ENCODE data around the gene ADCY6.

ADCY6 gene

GRCh38 chr12:48811437-48812090 lies 22.7 kb upstream of the ADCY6 start:
- peaks cover 24% of the 10 kb centered on the region for H3K4me1 ChIP-seq (ENCODE audit: insufficient read depth, low read length)

DNA sequence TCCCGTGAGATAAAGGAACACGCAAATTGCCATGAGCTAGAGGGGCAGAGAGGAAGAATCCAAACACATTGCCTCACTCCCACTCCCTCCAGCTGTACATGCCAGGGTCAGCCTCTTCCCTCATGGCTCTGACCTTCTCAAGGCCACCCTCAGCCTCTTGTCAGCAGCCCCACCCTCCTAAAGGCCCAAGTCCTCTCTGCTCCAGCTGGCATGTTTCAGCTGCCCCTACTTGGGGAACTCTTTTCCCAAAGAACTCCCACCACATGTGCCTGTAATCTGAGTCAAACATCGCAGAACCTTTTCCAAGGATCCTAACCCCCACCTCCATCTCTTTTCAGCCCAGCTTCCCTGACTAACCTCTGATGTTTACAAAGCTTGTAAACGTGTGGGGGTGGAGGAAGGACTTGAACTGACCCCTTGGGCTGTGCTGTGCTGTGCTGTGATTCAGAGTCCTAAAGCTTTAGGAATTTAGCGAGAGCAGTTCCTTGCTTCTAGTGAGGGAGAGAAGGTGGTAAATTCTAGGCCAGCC lies 22.1 kb upstream of the ADCY6 start:
- no peak for TF ChIP-seq CTCF (IDR thresholded peaks at IDR 0.05; ENCODE audit: borderline replicate concordance, extremely low read depth, low read length, poor library complexity, severe bottlenecking)
- TF ChIP-seq EZH2 (IDR thresholded peaks at IDR 0.05; ENCODE audit: borderline replicate concordance, low read depth, low read length, severe bottlenecking) = no peak
- no peaks in the 10 kb centered on the region for H3K36me3 ChIP-seq (ENCODE audit: insufficient read depth, low read length)
- no peak overlapping the region for H3K4me3 ChIP-seq (ENCODE audit: low read depth in 1 of 2, low read length in 2 of 2)
- H3K4me2 ChIP-seq (ENCODE audit: insufficient read depth, low read length) = no peak overlapping the region
- no peak overlapping the region for H3K9ac ChIP-seq (ENCODE audit: low read depth, low read length)
- H2AFZ ChIP-seq (ENCODE audit: low read depth, low read length) = no peak overlapping the region
- H3K9me3 ChIP-seq (ENCODE audit: insufficient read depth, low read length, severe bottlenecking) = no peaks in the 10 kb centered on the region
- H3K79me2 ChIP-seq (ENCODE audit: insufficient read depth, low read length) = peaks cover 4% of the 10 kb centered on the region; the same call in 1 of the 2 replicates
- H3K27ac ChIP-seq (ENCODE audit: low read length) = no peak overlapping the region
- no peak for DNase-seq
- ATAC-seq (ENCODE audit: insufficient read depth, low read depth) = no peak
- no peaks in the 10 kb centered on the region for H3K27me3 ChIP-seq (ENCODE audit: insufficient read depth, low read length, poor library complexity)
- peaks cover 18% of the 10 kb centered on the region for H3K4me1 ChIP-seq (ENCODE audit: insufficient read depth, low read length)
- H4K20me1 ChIP-seq (ENCODE audit: insufficient read depth, low read length) = no peaks in the 10 kb centered on the region

More at GRCh38 chr12:48811437-48812090, 22.7 kb upstream of the ADCY6 start:
- Histone ChIP-seq H2AFZ (ENCODE audit: low read depth, low read length) (no peak overlapping the region), H3K27ac (ENCODE audit: low read length) (no peak overlapping the region), H3K9ac (ENCODE audit: low read depth, low read length) (no peak overlapping the region), H3K36me3 (ENCODE audit: insufficient read depth, low read length) (no peaks in the 10 kb centered on the region), H3K9me3 (ENCODE audit: insufficient read depth, low read length, severe bottlenecking) (no peaks in the 10 kb centered on the region), H3K79me2 (ENCODE audit: insufficient read depth, low read length) (peaks cover 10% of the 10 kb centered on the region), H3K4me2 (ENCODE audit: insufficient read depth, low read length) (no peak overlapping the region), H4K20me1 (ENCODE audit: insufficient read depth, low read length) (no peaks in the 10 kb centered on the region), H3K4me3 (ENCODE audit: low read depth in 1 of 2, low read length in 2 of 2) (no peak overlapping the region), H3K27me3 (ENCODE audit: insufficient read depth, low read length, poor library complexity) (no peaks in the 10 kb centered on the region)
- no peak for ATAC-seq (ENCODE audit: insufficient read depth, low read depth)
- TF ChIP-seq CTCF (IDR thresholded peaks at IDR 0.05; ENCODE audit: borderline replicate concordance, extremely low read depth, low read length, poor library complexity, severe bottlenecking) (no peak), EZH2 (IDR thresholded peaks at IDR 0.05; ENCODE audit: borderline replicate concordance, low read depth, low read length, severe bottlenecking) (no peak)
- DNase-seq = no peak

DNA sequence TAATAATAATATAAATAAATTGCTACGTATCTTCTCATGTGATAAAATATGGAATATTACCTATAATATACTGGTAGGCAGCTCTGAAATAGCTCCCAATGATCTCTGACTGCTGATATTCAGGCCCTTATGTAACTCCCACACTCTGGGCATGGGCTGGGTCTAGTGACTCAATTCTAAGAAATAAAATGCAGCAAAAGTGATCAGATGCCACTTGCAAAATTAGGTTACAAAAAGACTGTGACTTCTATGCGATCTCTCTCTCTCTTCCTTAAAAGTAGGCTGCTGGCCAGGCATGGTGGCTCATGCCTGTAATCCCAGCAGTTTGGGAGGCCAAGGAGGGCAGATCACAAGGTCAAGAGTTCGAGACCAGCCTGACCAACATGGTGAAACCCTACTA lies 19.1 kb upstream of the ADCY6 start:
- Histone ChIP-seq H3K4me1 (ENCODE audit: insufficient read depth, low read length) (peaks cover 2% of the 10 kb centered on the region; the same call in 1 of the 2 replicates), H3K4me2 (ENCODE audit: insufficient read depth, low read length) (no peak overlapping the region), H3K27ac (ENCODE audit: low read length) (no peak overlapping the region), H3K36me3 (ENCODE audit: insufficient read depth, low read length) (no peaks in the 10 kb centered on the region), H3K79me2 (ENCODE audit: insufficient read depth, low read length) (no peaks in the 10 kb centered on the region), H4K20me1 (ENCODE audit: insufficient read depth, low read length) (no peaks in the 10 kb centered on the region), H3K4me3 (ENCODE audit: low read depth in 1 of 2, low read length in 2 of 2) (no peak overlapping the region), H3K9me3 (ENCODE audit: insufficient read depth, low read length, severe bottlenecking) (no peaks in the 10 kb centered on the region), H3K9ac (ENCODE audit: low read depth, low read length) (no peak overlapping the region), H2AFZ (ENCODE audit: low read depth, low read length) (no peak overlapping the region), H3K27me3 (ENCODE audit: insufficient read depth, low read length, poor library complexity) (no peaks in the 10 kb centered on the region)
- no peak for TF ChIP-seq CTCF (IDR thresholded peaks at IDR 0.05; ENCODE audit: borderline replicate concordance, extremely low read depth, low read length, poor library complexity, severe bottlenecking)
- no peak for TF ChIP-seq EZH2 (IDR thresholded peaks at IDR 0.05; ENCODE audit: borderline replicate concordance, low read depth, low read length, severe bottlenecking)
- no peak for DNase-seq
- no peak for ATAC-seq (ENCODE audit: insufficient read depth, low read depth)

All from DND-41 (cell line).